Measurements from ENCODE around the gene ARSG.
"Not testable (repeated sequence)": the region's sequence is repeated elsewhere in the genome, so short reads cannot be mapped to it uniquely, and the experiment has no call there.

Gene ARSG

GRCh38 chr17:68331932-68332331, 40.6 kb downstream of the ARSG start:
- DNase-seq (ENCODE audit: low read depth) = not testable (repeated sequence)

GRCh38 chr17:68334393-68334792, 43.1 kb downstream of the ARSG start:
- DNase-seq (ENCODE audit: low read depth) = no peak

- DNase-seq (ENCODE audit: low read depth) = no peak
Observed at GRCh38 chr17:68341482-68341881, 50.2 kb downstream of the ARSG start.

- no peak for DNase-seq (ENCODE audit: low read depth)
Observed at GRCh38 chr17:68343976-68344375, 52.7 kb downstream of the ARSG start.

- DNase-seq (ENCODE audit: low read depth) = peak; percentile 29
Observed at GRCh38 chr17:68344701-68345136, 53.4 kb downstream of the ARSG start.

GRCh38 chr17:68346448-68346847, 55.2 kb downstream of the ARSG start:
- DNase-seq (ENCODE audit: low read depth) = peak; percentile 16

GRCh38 chr17:68347380-68347779, 56.1 kb downstream of the ARSG start:
- DNase-seq (ENCODE audit: low read depth) = no peak

GRCh38 chr17:68349157-68349556, 57.9 kb downstream of the ARSG start:
- no peak for DNase-seq (ENCODE audit: low read depth)

- no peak for DNase-seq (ENCODE audit: low read depth)
Observed at GRCh38 chr17:68351395-68351794, 60.1 kb downstream of the ARSG start.

- no peak for DNase-seq (ENCODE audit: low read depth)
Observed at GRCh38 chr17:68352041-68352440, 60.7 kb downstream of the ARSG start.

GRCh38 chr17:68352671-68353070, 61.4 kb downstream of the ARSG start:
- DNase-seq (ENCODE audit: low read depth) = not testable (repeated sequence)

GRCh38 chr17:68353111-68353521, 61.8 kb downstream of the ARSG start:
- no peak for DNase-seq (ENCODE audit: low read depth)

- DNase-seq (ENCODE audit: low read depth) = not testable (repeated sequence)
Observed at GRCh38 chr17:68354311-68354710, 63.0 kb downstream of the ARSG start.

- not testable (repeated sequence) for DNase-seq (ENCODE audit: low read depth)
Observed at GRCh38 chr17:68355108-68355507, 63.8 kb downstream of the ARSG start.

GRCh38 chr17:68356520-68356919, 65.2 kb downstream of the ARSG start:
- peak; percentile 53 for DNase-seq (ENCODE audit: low read depth)

GRCh38 chr17:68356949-68357455, 65.7 kb downstream of the ARSG start:
- no peak for DNase-seq (ENCODE audit: low read depth)

- no peak for DNase-seq (ENCODE audit: low read depth)
Observed at GRCh38 chr17:68357886-68358285, 66.6 kb downstream of the ARSG start.

GRCh38 chr17:68359791-68360535, 68.7 kb downstream of the ARSG start:
- DNase-seq (ENCODE audit: low read depth) = no peak

- no peak for DNase-seq (ENCODE audit: low read depth)
Observed at GRCh38 chr17:68365469-68365868, 74.2 kb downstream of the ARSG start.

- no peak for DNase-seq (ENCODE audit: low read depth)
Observed at GRCh38 chr17:68368387-68368786, 77.1 kb downstream of the ARSG start.

GRCh38 chr17:68375566-68375965, 84.3 kb downstream of the ARSG start:
- no peak for DNase-seq (ENCODE audit: low read depth)

- not testable (repeated sequence) for DNase-seq (ENCODE audit: low read depth)
Observed at GRCh38 chr17:68376178-68376577, 84.9 kb downstream of the ARSG start.

- no peak for DNase-seq (ENCODE audit: low read depth)
Observed at GRCh38 chr17:68377771-68378267, 86.5 kb downstream of the ARSG start.

Measured in T follicular helper cell (primary cell).